Stomach (tissue), 4 donors: ENCODE data around the gene CDC42SE2.

Experiments
- EP300 ChIP-seq: sonication (generic); formaldehyde crosslinking; IDR thresholded peaks from one replicate; pipeline ENCODE4 v1.6.1; 2017; ENCODE audit warnings: antibody characterized with exemption
- POLR2A ChIP-seq, 4 donors: fragments of 450-650 bp; IDR thresholded peaks; one replicate each; pipeline ENCODE4 v1.6.1; 2016; ENCODE audit warnings: antibody characterized with exemption in 4 of 4, control low read depth in 2 of 4, mild to moderate bottlenecking in 1 of 4, moderate library complexity in 1 of 4
- POLR2AphosphoS5 ChIP-seq, 3 donors: sonication (generic); formaldehyde crosslinking; IDR thresholded peaks; one replicate each; pipeline ENCODE4 v1.6.1; 2016; ENCODE audit warnings: antibody characterized with exemption in 3 of 3
- TF ChIP-seq, protein P1 (sequence below), 7 experiments: fragments of 450-650 bp in 4 of 7; fragments of 200-600 bp in 3 of 7; sonication (generic) in 3 of 7; IDR thresholded peaks; one replicate each; pipeline ENCODE4 v1.5.1; 2016 to 2019; ENCODE audit warnings: antibody characterized with exemption in 7 of 7, control low read depth in 2 of 7, mild to moderate bottlenecking in 1 of 7

DNA sequence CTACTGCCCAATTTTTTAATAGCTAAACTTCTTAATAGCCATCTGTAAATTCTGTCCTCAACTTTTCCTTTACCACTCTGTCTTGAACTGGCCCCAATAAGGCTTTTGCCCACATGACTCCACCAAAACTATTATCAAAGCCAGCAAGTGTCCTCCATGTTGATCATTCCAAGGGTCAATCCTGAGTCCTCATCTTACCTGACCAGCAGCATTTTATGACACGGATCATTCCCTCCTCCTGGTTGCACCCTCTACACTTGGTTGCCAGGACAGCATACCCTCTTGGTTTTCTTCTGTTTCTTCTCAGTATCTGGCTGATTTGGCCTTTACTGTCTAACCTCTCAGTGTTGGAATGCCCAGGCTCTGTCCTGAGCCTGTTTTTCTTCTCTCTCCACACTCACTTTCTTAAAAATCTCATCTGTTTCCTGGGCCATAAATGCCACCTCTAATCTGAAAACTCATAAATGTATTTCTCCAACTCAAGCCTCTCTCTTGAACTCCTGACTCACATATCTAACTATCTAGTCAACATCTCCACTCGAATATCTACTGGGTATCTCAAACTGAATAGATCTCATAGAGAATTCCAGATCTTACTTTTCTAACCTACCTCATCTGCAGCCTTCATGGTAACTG lies 40.0 kb upstream of the CDC42SE2 start:
- TF ChIP-seq POLR2AphosphoS5 (IDR thresholded peaks at IDR 0.05) (no peak), POLR2A (IDR thresholded peaks at IDR 0.05) (no peak), EP300 (no peak)
- TF ChIP-seq, protein P1, sequence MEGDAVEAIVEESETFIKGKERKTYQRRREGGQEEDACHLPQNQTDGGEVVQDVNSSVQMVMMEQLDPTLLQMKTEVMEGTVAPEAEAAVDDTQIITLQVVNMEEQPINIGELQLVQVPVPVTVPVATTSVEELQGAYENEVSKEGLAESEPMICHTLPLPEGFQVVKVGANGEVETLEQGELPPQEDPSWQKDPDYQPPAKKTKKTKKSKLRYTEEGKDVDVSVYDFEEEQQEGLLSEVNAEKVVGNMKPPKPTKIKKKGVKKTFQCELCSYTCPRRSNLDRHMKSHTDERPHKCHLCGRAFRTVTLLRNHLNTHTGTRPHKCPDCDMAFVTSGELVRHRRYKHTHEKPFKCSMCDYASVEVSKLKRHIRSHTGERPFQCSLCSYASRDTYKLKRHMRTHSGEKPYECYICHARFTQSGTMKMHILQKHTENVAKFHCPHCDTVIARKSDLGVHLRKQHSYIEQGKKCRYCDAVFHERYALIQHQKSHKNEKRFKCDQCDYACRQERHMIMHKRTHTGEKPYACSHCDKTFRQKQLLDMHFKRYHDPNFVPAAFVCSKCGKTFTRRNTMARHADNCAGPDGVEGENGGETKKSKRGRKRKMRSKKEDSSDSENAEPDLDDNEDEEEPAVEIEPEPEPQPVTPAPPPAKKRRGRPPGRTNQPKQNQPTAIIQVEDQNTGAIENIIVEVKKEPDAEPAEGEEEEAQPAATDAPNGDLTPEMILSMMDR (IDR thresholded peaks at IDR 0.05): no peak
